UCSD-AML1 (cell line): ENCODE data around the gene ALPK1.
"Not testable (repeated sequence)": the region's sequence is repeated elsewhere in the genome, so short reads cannot be mapped to it uniquely, and the experiment has no call there.

Experiments used
- DNase-seq: peaks from one replicate; lab custom pipeline; 2025; ENCODE audit not compliant: unreplicated experiment; lab: John Stamatoyannopoulos, UW

The ALPK1 gene

GRCh38 chr4:112296949-112297880 is at the start of gene ALPK1:
TSS of gene ALPK1 (plus strand) at chr4:112297369.
- DNase-seq = peak; percentile 11

- no peak for DNase-seq
These were observed 46.0 kb upstream of the ALPK1 start for GRCh38 chr4:112251019-112251643.

- DNase-seq = no peak
These were observed 44.9 kb upstream of the ALPK1 start for GRCh38 chr4:112252234-112252633.

- peak; percentile 6 for DNase-seq
These were observed 43.7 kb upstream of the ALPK1 start for GRCh38 chr4:112253382-112254000.

- no peak for DNase-seq
These were observed 40.1 kb upstream of the ALPK1 start for GRCh38 chr4:112257098-112257497.

- DNase-seq = no peak
These were observed 30.3 kb upstream of the ALPK1 start for GRCh38 chr4:112266823-112267222.

- DNase-seq = no peak
These were observed 27.1 kb upstream of the ALPK1 start for GRCh38 chr4:112270051-112270450.

GRCh38 chr4:112270640-112271421 is 26.3 kb upstream of the ALPK1 start:
- no peak for DNase-seq

GRCh38 chr4:112272292-112272691 is 24.9 kb upstream of the ALPK1 start:
- DNase-seq = no peak

- no peak for DNase-seq
These were observed 22.2 kb upstream of the ALPK1 start for GRCh38 chr4:112274959-112275358.

GRCh38 chr4:112276113-112276512 is 21.1 kb upstream of the ALPK1 start:
- DNase-seq = no peak

- no peak for DNase-seq
These were observed 19.9 kb upstream of the ALPK1 start for GRCh38 chr4:112277220-112277619.

- DNase-seq = no peak
These were observed 19.3 kb upstream of the ALPK1 start for GRCh38 chr4:112277705-112278448.

GRCh38 chr4:112279025-112279881 is 17.9 kb upstream of the ALPK1 start:
- DNase-seq = no peak

- DNase-seq = no peak
These were observed 17.3 kb upstream of the ALPK1 start for GRCh38 chr4:112279882-112280315.

GRCh38 chr4:112280386-112281056 is 16.6 kb upstream of the ALPK1 start:
- DNase-seq = no peak

GRCh38 chr4:112281895-112282398 is 15.2 kb upstream of the ALPK1 start:
- DNase-seq = not testable (repeated sequence)

GRCh38 chr4:112282860-112283667 is 14.1 kb upstream of the ALPK1 start:
- no peak for DNase-seq
